NB4 (cell line): ENCODE measurements around the gene MAGI1.

Experiments
- CTCF ChIP-seq: IDR thresholded peaks from one replicate; pipeline ENCODE4 v1.5.1; 2012; ENCODE audit warnings: low read depth, low read length
- MAX ChIP-seq: IDR thresholded peaks from 2 replicates; pipeline ENCODE4 v1.6.1; 2011; ENCODE audit warnings: low read depth, low read length

- TF ChIP-seq CTCF (no peak), MAX (no peak)
Observed at GRCh38 chr3:65905771-65906170, 132.9 kb downstream of the MAGI1 start.
